HCT116 (cell line): ENCODE results near the gene LRFN2. TPM values are rescaled to one million over a fixed set of nuclear protein-coding genes. Genes with fewer than 3 reads are reported as not detected.

Source experiments
- ATAC-seq: fragments of 200-7000 bp; cut with Tn5 transposase; 2 replicates; pipeline ENCODE4 v1.9.1; 2020; ENCODE audit warnings: mild to moderate bottlenecking, moderate library complexity
- BruUV-seq: library from RNA; stranded (reverse); fragments of 400-500 nt; replicated peaks from 2 replicates; lab custom pipeline; 2021; lab: Mats Ljungman, UMichigan
- CTCF ChIA-PET: fragments of 300-600 bp; sonication (Branson Sonifier 250); formaldehyde crosslinking; loops from one replicate; lab custom pipeline; 2021; ENCODE audit warnings: antibody characterized with exemption; lab: Charles Lee
- POLR2A ChIA-PET: fragments of 300-600, 350-600 bp; sonication (Branson Sonifier 250); formaldehyde crosslinking; loops from one replicate; lab custom pipeline; 2021; ENCODE audit warnings: antibody characterized with exemption; lab: Charles Lee
- RAD21 ChIA-PET, 2 experiments: fragments of 300-600 bp; sonication (Branson Sonifier 250); formaldehyde crosslinking; loops; one replicate each; lab custom pipeline; 2023; ENCODE audit warnings: low total read pairs in 2 of 2; ENCODE audit not compliant: uncharacterized antibody in 2 of 2, unreplicated experiment in 2 of 2, low non-redundant PET in 1 of 2; lab: Charles Lee
- DNase-seq: peaks from one replicate; pipeline ENCODE4 v3.0.0-alpha.2; 2010; ENCODE audit warnings: low read depth, low spot score
- H2AFZ ChIP-seq: fragments of 200-600 bp; shearing (Covaris generic), sonication (generic); 2 replicates; pipeline ENCODE4 v1.6.1; 2017; ENCODE audit warnings: low read depth, mixed run types, mixed read lengths, antibody characterized with exemption, low read length; ENCODE audit not compliant: poor library complexity, severe bottlenecking
- H3K27ac ChIP-seq: 2 replicates; pipeline ENCODE4 v1.5.1; 2012; ENCODE audit warnings: low read depth, low read length
- H3K27me3 ChIP-seq: fragments of 200-600 bp; sonication (generic); 2 replicates; pipeline ENCODE4 v1.6.1; 2016; ENCODE audit warnings: mixed run types, low read length, mixed read lengths; ENCODE audit not compliant: insufficient read depth
- H3K36me3 ChIP-seq, 2 experiments: fragments of 200-500 bp in 1 of 2; fragments of 200-600 bp in 1 of 2; sonication (Bioruptor generic) in 1 of 2; sonication (generic) in 1 of 2; 2 replicates each; pipeline versions ENCODE4 v1.5.1 to v1.6.1; 2014 to 2016; ENCODE audit warnings: low read length in 2 of 2, inconsistent platforms in 1 of 2, mixed read lengths in 1 of 2, mixed run types in 1 of 2; ENCODE audit not compliant: insufficient read depth in 2 of 2, control insufficient read depth in 1 of 2
- H3K4me1 ChIP-seq, 2 experiments: fragments of 200-600 bp in 1 of 2; sonication (generic) in 1 of 2; 2 replicates each; pipeline versions ENCODE4 v1.5.1 to v1.6.1; 2012 to 2017; ENCODE audit warnings: low read length in 2 of 2, inconsistent platforms in 1 of 2, mild to moderate bottlenecking in 1 of 2, mixed read lengths in 1 of 2, mixed run types in 1 of 2, moderate library complexity in 1 of 2; ENCODE audit not compliant: insufficient read depth in 2 of 2, control insufficient read depth in 1 of 2
- H3K4me2 ChIP-seq: fragments of 200-600 bp; sonication (generic); 2 replicates; pipeline ENCODE4 v1.6.1; 2017; ENCODE audit warnings: mixed run types, low read length, mixed read lengths
- H3K4me3 ChIP-seq, 2 experiments: fragments of 200-600 bp in 1 of 2; sonication (generic) in 1 of 2; replicated peaks in 1 of 2; 2 replicates each; pipeline ENCODE4 v1.5.1; 2011 to 2016; ENCODE audit warnings: low read length in 2 of 2, control low read depth in 1 of 2, low read depth in 1 of 2, mild to moderate bottlenecking in 1 of 2, mixed read lengths in 1 of 2, mixed run types in 1 of 2
- H3K79me2 ChIP-seq: fragments of 200-600 bp; sonication (generic); 2 replicates; pipeline ENCODE4 v1.6.1; 2017; ENCODE audit warnings: mild to moderate bottlenecking, mixed run types, low read length, moderate library complexity, mixed read lengths; ENCODE audit not compliant: insufficient read depth
- H3K9ac ChIP-seq: fragments of 200-600 bp; sonication (generic); 2 replicates; pipeline ENCODE4 v1.6.1; 2016; ENCODE audit warnings: low read length, mixed read lengths
- H3K9me2 ChIP-seq: fragments of 200-600 bp; sonication (generic), shearing (Covaris generic); 2 replicates; pipeline ENCODE4 v1.6.1; 2017; ENCODE audit warnings: mixed run types, mild to moderate bottlenecking, moderate library complexity; ENCODE audit not compliant: insufficient read depth
- H3K9me3 ChIP-seq, 2 experiments: fragments of 200-500 bp in 1 of 2; fragments of 200-600 bp in 1 of 2; sonication (Bioruptor generic) in 1 of 2; sonication (generic) in 1 of 2; 2 replicates each; pipeline ENCODE4 v1.6.1; 2014 to 2017; ENCODE audit warnings: low read length in 2 of 2, mixed read lengths in 2 of 2, inconsistent platforms in 1 of 2, low read depth in 1 of 2, mild to moderate bottlenecking in 1 of 2, mixed run types in 1 of 2, moderate library complexity in 1 of 2; ENCODE audit not compliant: control insufficient read depth in 1 of 2, insufficient read depth in 1 of 2
- H4K20me1 ChIP-seq: fragments of 200-600 bp; sonication (generic), shearing (Covaris generic); 2 replicates; pipeline ENCODE4 v1.6.1; 2017; ENCODE audit warnings: mixed run types, mild to moderate bottlenecking, moderate library complexity; ENCODE audit not compliant: insufficient read depth
- CBX3 ChIP-seq: IDR thresholded peaks from 2 replicates; pipeline ENCODE4 v1.6.1; 2012; ENCODE audit warnings: low read depth
- CEBPB ChIP-seq: IDR thresholded peaks from 2 replicates; pipeline ENCODE4 v1.6.1; 2012; ENCODE audit warnings: low read depth
- EGR1 ChIP-seq: IDR thresholded peaks from 2 replicates; pipeline ENCODE4 v1.6.1; 2012; ENCODE audit warnings: low read depth
- EZH2 ChIP-seq: fragments of 200-600 bp; sonication (generic); IDR thresholded peaks from 2 replicates; pipeline ENCODE4 v1.6.1; 2017; ENCODE audit warnings: antibody characterized with exemption, mixed run types
- EZH2phosphoT487 ChIP-seq: fragments of 200-600 bp; IDR thresholded peaks from 2 replicates; pipeline ENCODE4 v1.6.1; 2018; ENCODE audit warnings: antibody characterized with exemption, borderline replicate concordance
- FOSL1 ChIP-seq: IDR thresholded peaks from 2 replicates; pipeline ENCODE4 v1.6.1; 2012; ENCODE audit warnings: low read depth
- POLR2A ChIP-seq: IDR thresholded peaks from 2 replicates; pipeline ENCODE4 v1.7.0; 2011; ENCODE audit warnings: borderline replicate concordance; ENCODE audit not compliant: insufficient read depth, insufficient read length; ENCODE audit errors: extremely low read depth
- POLR2AphosphoS5 ChIP-seq: IDR thresholded peaks from 2 replicates; pipeline ENCODE4 v1.6.1; 2011; ENCODE audit warnings: mild to moderate bottlenecking, low read depth, low read length, moderate library complexity
- RAD21 ChIP-seq: IDR thresholded peaks from 2 replicates; pipeline ENCODE4 v1.6.1; 2012; ENCODE audit warnings: low read depth, mild to moderate bottlenecking
- SP1 ChIP-seq: IDR thresholded peaks from 2 replicates; pipeline ENCODE4 v1.6.1; 2012; ENCODE audit warnings: low read depth
- SRF ChIP-seq: IDR thresholded peaks from 2 replicates; pipeline ENCODE4 v1.6.1; 2012; ENCODE audit warnings: low read depth
- TCF7L2 ChIP-seq: IDR thresholded peaks from 2 replicates; pipeline ENCODE4 v1.7.0; 2011; ENCODE audit warnings: borderline replicate concordance, inconsistent platforms; ENCODE audit not compliant: insufficient read depth, insufficient read length; ENCODE audit errors: extremely low read depth
- YY1 ChIP-seq: IDR thresholded peaks from 2 replicates; pipeline ENCODE4 v1.6.1; 2011; ENCODE audit warnings: low read length, low read depth, moderate library complexity, mild to moderate bottlenecking; ENCODE audit not compliant: insufficient replicate concordance; ENCODE audit errors: extremely low read depth
- ZFX ChIP-seq: fragments of 450-650 bp; IDR thresholded peaks from 2 replicates; pipeline ENCODE4 v1.6.1; 2017
- ZNF274 ChIP-seq: fragments of 200-500 bp; sonication (Bioruptor generic); IDR thresholded peaks from 2 replicates; pipeline ENCODE4 v1.6.1; 2014; ENCODE audit warnings: mild to moderate bottlenecking, low read depth, low read length, inconsistent platforms
- intact Hi-C: fragments of 100-400 bp; cut with micrococcal nuclease; formaldehyde crosslinking; loops from 2 replicates; pipeline ENCODE4 v1.10.0; 2022
- total RNA-seq: library from RNA; stranded (reverse); gene quantifications from one replicate; pipeline ENCODE4 v1.2.1, GENCODE V29; 2021; ENCODE audit not compliant: unreplicated experiment
- TF ChIP-seq, protein P1 (sequence below): IDR thresholded peaks from 2 replicates; pipeline ENCODE4 v1.6.1; 2011; ENCODE audit warnings: mild to moderate bottlenecking, low read length, moderate library complexity; ENCODE audit not compliant: insufficient replicate concordance; ENCODE audit errors: extremely low read depth
- TF ChIP-seq, protein P2 (sequence below): IDR thresholded peaks from 2 replicates; pipeline ENCODE4 v1.6.1; 2012
- TF ChIP-seq, protein P3 (sequence below): IDR thresholded peaks from 2 replicates; pipeline ENCODE4 v1.6.1; 2012; ENCODE audit warnings: low read depth
- TF ChIP-seq, protein P4 (sequence below), 3 experiments: fragments of 200-600 bp in 1 of 3; sonication (generic) in 1 of 3; IDR thresholded peaks in 2 of 3; conservative IDR thresholded peaks in 1 of 3; 2 replicates each; pipeline ENCODE4 v1.5.1; 2012 to 2017; ENCODE audit warnings: low read depth in 2 of 3, low read length in 2 of 3, antibody characterized with exemption in 1 of 3, borderline replicate concordance in 1 of 3, control low read depth in 1 of 3, mild to moderate bottlenecking in 1 of 3, mixed read lengths in 1 of 3, mixed run types in 1 of 3, moderate library complexity in 1 of 3; ENCODE audit not compliant: insufficient read depth in 1 of 3

LRFN2 gene
- total RNA-seq, 1 experiment from 2014 or later: not detected

DNA sequence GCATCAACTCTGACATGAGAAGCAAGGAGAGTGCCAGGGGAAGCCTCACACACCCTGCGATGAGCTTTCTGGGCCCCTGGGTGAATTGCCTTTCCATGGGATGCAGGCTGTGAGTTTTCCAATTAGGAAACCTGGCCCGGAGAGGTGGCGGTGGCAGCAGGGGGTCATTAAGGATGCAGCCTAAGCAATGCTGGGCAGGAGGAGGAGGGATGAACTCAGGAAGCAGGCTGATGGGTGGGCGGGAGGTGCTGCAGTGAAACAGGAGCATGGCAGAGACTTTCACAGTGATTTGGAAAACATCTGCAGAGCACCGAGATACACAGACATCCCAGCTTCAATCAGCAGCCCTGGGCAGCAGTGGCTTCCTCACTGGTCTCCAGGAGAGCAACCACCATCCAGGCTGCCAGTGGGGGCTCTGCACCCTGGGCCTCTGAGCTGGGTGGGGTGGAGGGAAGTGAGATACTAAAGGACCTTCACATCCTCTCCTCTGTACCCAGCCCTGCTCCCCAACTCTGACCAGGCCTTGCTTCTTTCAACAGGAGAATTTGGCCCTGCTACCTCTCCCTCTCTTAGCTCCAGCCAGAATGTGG, 44.9 kb downstream of the LRFN2 start:
- RAD21 ChIA-PET: no interaction called here
- Histone ChIP-seq H3K9me2 (no peaks in the 10 kb centered on the region), H3K4me1 (no peaks in the 10 kb centered on the region), H3K36me3 (no peaks in the 10 kb centered on the region), H3K27me3 (peaks cover 25% of the 10 kb centered on the region; the same call in 1 of the 2 replicates), H2AFZ (no peak overlapping the region), H3K4me3 (no peak overlapping the region), H4K20me1 (no peaks in the 10 kb centered on the region), H3K79me2 (no peaks in the 10 kb centered on the region), H3K9me3 (no peaks in the 10 kb centered on the region), H3K4me2 (no peak overlapping the region), H3K27ac (no peak overlapping the region), H3K9ac (no peak overlapping the region)
- ATAC-seq: no peak
- no peak for DNase-seq
- no TSS peak for BruUV-seq
- intact Hi-C loops: no loop called here
- CTCF ChIA-PET: no interaction called here
- TF ChIP-seq SRF: no peak
- no peak for TF ChIP-seq YY1
- TF ChIP-seq, protein P1, sequence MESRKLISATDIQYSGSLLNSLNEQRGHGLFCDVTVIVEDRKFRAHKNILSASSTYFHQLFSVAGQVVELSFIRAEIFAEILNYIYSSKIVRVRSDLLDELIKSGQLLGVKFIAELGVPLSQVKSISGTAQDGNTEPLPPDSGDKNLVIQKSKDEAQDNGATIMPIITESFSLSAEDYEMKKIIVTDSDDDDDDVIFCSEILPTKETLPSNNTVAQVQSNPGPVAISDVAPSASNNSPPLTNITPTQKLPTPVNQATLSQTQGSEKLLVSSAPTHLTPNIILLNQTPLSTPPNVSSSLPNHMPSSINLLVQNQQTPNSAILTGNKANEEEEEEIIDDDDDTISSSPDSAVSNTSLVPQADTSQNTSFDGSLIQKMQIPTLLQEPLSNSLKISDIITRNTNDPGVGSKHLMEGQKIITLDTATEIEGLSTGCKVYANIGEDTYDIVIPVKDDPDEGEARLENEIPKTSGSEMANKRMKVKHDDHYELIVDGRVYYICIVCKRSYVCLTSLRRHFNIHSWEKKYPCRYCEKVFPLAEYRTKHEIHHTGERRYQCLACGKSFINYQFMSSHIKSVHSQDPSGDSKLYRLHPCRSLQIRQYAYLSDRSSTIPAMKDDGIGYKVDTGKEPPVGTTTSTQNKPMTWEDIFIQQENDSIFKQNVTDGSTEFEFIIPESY: no peak
- no peak for TF ChIP-seq EZH2phosphoT487
- TF ChIP-seq EZH2: no peak
- TF ChIP-seq POLR2AphosphoS5: no peak
- TF ChIP-seq SP1: no peak
- no peak for TF ChIP-seq RAD21
- no peak for TF ChIP-seq POLR2A
- TF ChIP-seq, protein P2, sequence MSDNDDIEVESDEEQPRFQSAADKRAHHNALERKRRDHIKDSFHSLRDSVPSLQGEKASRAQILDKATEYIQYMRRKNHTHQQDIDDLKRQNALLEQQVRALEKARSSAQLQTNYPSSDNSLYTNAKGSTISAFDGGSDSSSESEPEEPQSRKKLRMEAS: no peak
- TF ChIP-seq CEBPB: no peak
- TF ChIP-seq ZNF274: no peak
- no peak for TF ChIP-seq EGR1
- no peak for TF ChIP-seq FOSL1
- TF ChIP-seq, protein P3, sequence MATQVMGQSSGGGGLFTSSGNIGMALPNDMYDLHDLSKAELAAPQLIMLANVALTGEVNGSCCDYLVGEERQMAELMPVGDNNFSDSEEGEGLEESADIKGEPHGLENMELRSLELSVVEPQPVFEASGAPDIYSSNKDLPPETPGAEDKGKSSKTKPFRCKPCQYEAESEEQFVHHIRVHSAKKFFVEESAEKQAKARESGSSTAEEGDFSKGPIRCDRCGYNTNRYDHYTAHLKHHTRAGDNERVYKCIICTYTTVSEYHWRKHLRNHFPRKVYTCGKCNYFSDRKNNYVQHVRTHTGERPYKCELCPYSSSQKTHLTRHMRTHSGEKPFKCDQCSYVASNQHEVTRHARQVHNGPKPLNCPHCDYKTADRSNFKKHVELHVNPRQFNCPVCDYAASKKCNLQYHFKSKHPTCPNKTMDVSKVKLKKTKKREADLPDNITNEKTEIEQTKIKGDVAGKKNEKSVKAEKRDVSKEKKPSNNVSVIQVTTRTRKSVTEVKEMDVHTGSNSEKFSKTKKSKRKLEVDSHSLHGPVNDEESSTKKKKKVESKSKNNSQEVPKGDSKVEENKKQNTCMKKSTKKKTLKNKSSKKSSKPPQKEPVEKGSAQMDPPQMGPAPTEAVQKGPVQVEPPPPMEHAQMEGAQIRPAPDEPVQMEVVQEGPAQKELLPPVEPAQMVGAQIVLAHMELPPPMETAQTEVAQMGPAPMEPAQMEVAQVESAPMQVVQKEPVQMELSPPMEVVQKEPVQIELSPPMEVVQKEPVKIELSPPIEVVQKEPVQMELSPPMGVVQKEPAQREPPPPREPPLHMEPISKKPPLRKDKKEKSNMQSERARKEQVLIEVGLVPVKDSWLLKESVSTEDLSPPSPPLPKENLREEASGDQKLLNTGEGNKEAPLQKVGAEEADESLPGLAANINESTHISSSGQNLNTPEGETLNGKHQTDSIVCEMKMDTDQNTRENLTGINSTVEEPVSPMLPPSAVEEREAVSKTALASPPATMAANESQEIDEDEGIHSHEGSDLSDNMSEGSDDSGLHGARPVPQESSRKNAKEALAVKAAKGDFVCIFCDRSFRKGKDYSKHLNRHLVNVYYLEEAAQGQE: no peak
- no peak for TF ChIP-seq ZFX
- no peak for TF ChIP-seq TCF7L2
- TF ChIP-seq, protein P4, sequence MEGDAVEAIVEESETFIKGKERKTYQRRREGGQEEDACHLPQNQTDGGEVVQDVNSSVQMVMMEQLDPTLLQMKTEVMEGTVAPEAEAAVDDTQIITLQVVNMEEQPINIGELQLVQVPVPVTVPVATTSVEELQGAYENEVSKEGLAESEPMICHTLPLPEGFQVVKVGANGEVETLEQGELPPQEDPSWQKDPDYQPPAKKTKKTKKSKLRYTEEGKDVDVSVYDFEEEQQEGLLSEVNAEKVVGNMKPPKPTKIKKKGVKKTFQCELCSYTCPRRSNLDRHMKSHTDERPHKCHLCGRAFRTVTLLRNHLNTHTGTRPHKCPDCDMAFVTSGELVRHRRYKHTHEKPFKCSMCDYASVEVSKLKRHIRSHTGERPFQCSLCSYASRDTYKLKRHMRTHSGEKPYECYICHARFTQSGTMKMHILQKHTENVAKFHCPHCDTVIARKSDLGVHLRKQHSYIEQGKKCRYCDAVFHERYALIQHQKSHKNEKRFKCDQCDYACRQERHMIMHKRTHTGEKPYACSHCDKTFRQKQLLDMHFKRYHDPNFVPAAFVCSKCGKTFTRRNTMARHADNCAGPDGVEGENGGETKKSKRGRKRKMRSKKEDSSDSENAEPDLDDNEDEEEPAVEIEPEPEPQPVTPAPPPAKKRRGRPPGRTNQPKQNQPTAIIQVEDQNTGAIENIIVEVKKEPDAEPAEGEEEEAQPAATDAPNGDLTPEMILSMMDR (IDR thresholded peaks at IDR 0.05 in 2 of 3, conservative IDR thresholded peaks at IDR 0.05 in 1 of 3; ENCODE audit: borderline replicate concordance in 1 of 3, insufficient read depth in 1 of 3, low read depth in 2 of 3, low read length in 2 of 3): no peak
- no peak for TF ChIP-seq CBX3
- POLR2A ChIA-PET: no interaction called here
